HG03025 (cell line): ENCODE measurements around the gene CNTD1.

Source experiments
- ATAC-seq: cut with Tn5 transposase; IDR thresholded peaks from one replicate; pipeline ENCODE4 v1.9.1; 2021; ENCODE audit warnings: mild to moderate bottlenecking, moderate library complexity; ENCODE audit not compliant: unreplicated experiment, low FRiP score

CNTD1 gene

GRCh38 chr17:42779304-42779935, 19.2 kb upstream of the CNTD1 start:
- ATAC-seq, result no peak

GRCh38 chr17:42779936-42780850, 18.5 kb upstream of the CNTD1 start, which contains the start of gene WNK4:
WNK4 (plus strand) TSS chr17:42780610; CDS start chr17:42780699, 89 bp downstream.
- no peak for ATAC-seq

GRCh38 chr17:42780851-42781638, 17.6 kb upstream of the CNTD1 start:
- no peak for ATAC-seq

- ATAC-seq, result no peak
Observed at GRCh38 chr17:42781639-42782165, 17.0 kb upstream of the CNTD1 start.

- ATAC-seq, result no peak
Observed at GRCh38 chr17:42782166-42783061, 16.2 kb upstream of the CNTD1 start.

GRCh38 chr17:42783062-42783790, 15.4 kb upstream of the CNTD1 start:
- no peak for ATAC-seq

GRCh38 chr17:42783791-42784138, 14.9 kb upstream of the CNTD1 start:
- ATAC-seq, result no peak

GRCh38 chr17:42784409-42784808, 14.3 kb upstream of the CNTD1 start:
- no peak for ATAC-seq

GRCh38 chr17:42784811-42785592, 13.7 kb upstream of the CNTD1 start:
- ATAC-seq, result no peak

GRCh38 chr17:42787266-42787665, 11.4 kb upstream of the CNTD1 start:
- no peak for ATAC-seq

GRCh38 chr17:42791948-42792347, 6.7 kb upstream of the CNTD1 start:
- ATAC-seq, result no peak

- ATAC-seq, result no peak
Observed at GRCh38 chr17:42792545-42792944, 6.1 kb upstream of the CNTD1 start.

GRCh38 chr17:42795061-42795460, 3.6 kb upstream of the CNTD1 start:
- no peak for ATAC-seq

- no peak for ATAC-seq
Observed at GRCh38 chr17:42795465-42795864, 3.2 kb upstream of the CNTD1 start.

- no peak for ATAC-seq
Observed at GRCh38 chr17:42796066-42796758, 2.4 kb upstream of the CNTD1 start.

- no peak for ATAC-seq
Observed at GRCh38 chr17:42797067-42798007, 1.3 kb upstream of the CNTD1 start.

GRCh38 chr17:42798011-42798382, 664 bp upstream of the CNTD1 start:
- ATAC-seq, result no peak
